Small intestine (tissue), 7 donors: ENCODE results near the gene MTARC2. TPM values are rescaled to one million over a fixed set of nuclear protein-coding genes. Genes with fewer than 3 reads are reported as not detected.

Experiments used
- DNase-seq, 2 donors: peaks; one replicate each; pipeline versions ENCODE4 v3.0.0 to v3.0.0-alpha.2; 2013
- FAIRE-seq: peaks from 2 replicates; lab custom pipeline; 2012; peaks lifted over from hg19 to GRCh38; lab: Jason Lieb, UNC
- H3K27ac ChIP-seq, 3 donors: one replicate each; pipeline ENCODE4 v1.5.1; 2013; ENCODE audit warnings: low read length in 2 of 3, mild to moderate bottlenecking in 2 of 3, control low read depth in 1 of 3, inconsistent platforms in 1 of 3, low read depth in 1 of 3, moderate library complexity in 1 of 3
- H3K27me3 ChIP-seq, 3 donors: one replicate each; pipeline ENCODE4 v1.6.1; 2013; ENCODE audit warnings: low read length in 3 of 3, inconsistent platforms in 1 of 3; ENCODE audit not compliant: control insufficient read depth in 3 of 3, insufficient read depth in 3 of 3
- H3K36me3 ChIP-seq, 3 donors: one replicate each; pipeline ENCODE4 v1.6.1; 2013; ENCODE audit warnings: low read length in 3 of 3, inconsistent platforms in 1 of 3, low read depth in 1 of 3, mild to moderate bottlenecking in 1 of 3, moderate library complexity in 1 of 3; ENCODE audit not compliant: control insufficient read depth in 3 of 3, insufficient read depth in 2 of 3
- H3K4me1 ChIP-seq, 3 donors: one replicate each; pipeline ENCODE4 v1.6.1; 2013; ENCODE audit warnings: low read length in 2 of 3, inconsistent platforms in 1 of 3, low read depth in 1 of 3, mild to moderate bottlenecking in 1 of 3, moderate library complexity in 1 of 3; ENCODE audit not compliant: control insufficient read depth in 3 of 3, insufficient read depth in 2 of 3
- H3K4me3 ChIP-seq, 3 donors: one replicate each; pipeline ENCODE4 v1.5.1; 2013; ENCODE audit warnings: low read length in 3 of 3, control low read depth in 1 of 3, inconsistent platforms in 1 of 3, low read depth in 1 of 3, mild to moderate bottlenecking in 1 of 3, moderate library complexity in 1 of 3
- H3K9me3 ChIP-seq, 2 donors: one replicate each; pipeline ENCODE4 v1.6.1; 2013; ENCODE audit warnings: low read depth in 1 of 2, low read length in 1 of 2; ENCODE audit not compliant: control insufficient read depth in 2 of 2, insufficient read depth in 1 of 2
- WGBS, 3 donors: extraction: QIAGEN DNeasy Blood & Tissue Kit; methylation state at CpG; one replicate each; pipeline ENCODE4 v1.1.7; 2013; 5-methylcytosine and 5-hydroxymethylcytosine counted together
- polyA plus RNA-seq, 4 donors: library from polyadenylated mRNA; stranded (reverse) in 3 of 4; unstranded in 1 of 4; fragments of 200-250 nt in 3 of 4; fragments of 120-200 nt in 1 of 4; gene quantifications; one replicate each; pipeline versions ENCODE4 v1.2.1 to v1.2.3, GENCODE V29; 2013
- donor health status: healthy with polysubstance abuse.
- donor health status: control.
- donor health status: control.
- donor health status: Bipolar disorder and iron deficiency.
- donor health status: healthy.

Gene MTARC2
- polyA plus RNA-seq, 4 donors, result 31.8 to 93.5 (median 83.3) TPM

DNA sequence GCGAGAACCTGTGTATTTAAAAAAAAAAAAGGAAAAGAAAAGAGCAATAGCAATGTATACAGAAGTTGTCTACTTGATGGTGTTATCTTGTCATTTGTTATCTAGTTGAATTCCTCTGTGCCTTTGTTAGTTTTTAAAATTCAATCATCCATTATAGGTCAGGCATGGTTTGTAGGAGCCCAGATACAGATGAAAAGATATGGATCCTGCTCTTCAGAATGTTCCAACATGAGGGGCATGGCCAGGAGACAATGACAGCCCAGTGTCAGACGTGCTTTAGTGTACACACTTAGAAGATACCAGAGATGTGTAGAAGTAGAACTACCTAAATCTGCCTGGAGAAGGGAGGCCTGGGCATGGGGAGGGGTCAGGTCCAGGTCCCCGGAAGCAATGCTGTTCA lies 16.6 kb downstream of the MTARC2 start:
- Histone ChIP-seq H3K27ac (peak overlapping the region in 1 of 3 donors; percentile 25), H3K4me3 (no peak overlapping the region), H3K9me3 (no peaks in the 10 kb centered on the region), H3K27me3 (no peaks in the 10 kb centered on the region), H3K4me1 (peaks cover 11 to 62% (median 11%) of the 10 kb centered on the region in 3 donors), H3K36me3 (peaks cover 3 to 43% (median 6%) of the 10 kb centered on the region in 3 donors)
- DNase-seq (no peak), FAIRE-seq (no peak)
- WGBS, 3 donors, result 74 to 86% (median 83%) methylated on average over 3 of the region's 3 CpGs

DNA sequence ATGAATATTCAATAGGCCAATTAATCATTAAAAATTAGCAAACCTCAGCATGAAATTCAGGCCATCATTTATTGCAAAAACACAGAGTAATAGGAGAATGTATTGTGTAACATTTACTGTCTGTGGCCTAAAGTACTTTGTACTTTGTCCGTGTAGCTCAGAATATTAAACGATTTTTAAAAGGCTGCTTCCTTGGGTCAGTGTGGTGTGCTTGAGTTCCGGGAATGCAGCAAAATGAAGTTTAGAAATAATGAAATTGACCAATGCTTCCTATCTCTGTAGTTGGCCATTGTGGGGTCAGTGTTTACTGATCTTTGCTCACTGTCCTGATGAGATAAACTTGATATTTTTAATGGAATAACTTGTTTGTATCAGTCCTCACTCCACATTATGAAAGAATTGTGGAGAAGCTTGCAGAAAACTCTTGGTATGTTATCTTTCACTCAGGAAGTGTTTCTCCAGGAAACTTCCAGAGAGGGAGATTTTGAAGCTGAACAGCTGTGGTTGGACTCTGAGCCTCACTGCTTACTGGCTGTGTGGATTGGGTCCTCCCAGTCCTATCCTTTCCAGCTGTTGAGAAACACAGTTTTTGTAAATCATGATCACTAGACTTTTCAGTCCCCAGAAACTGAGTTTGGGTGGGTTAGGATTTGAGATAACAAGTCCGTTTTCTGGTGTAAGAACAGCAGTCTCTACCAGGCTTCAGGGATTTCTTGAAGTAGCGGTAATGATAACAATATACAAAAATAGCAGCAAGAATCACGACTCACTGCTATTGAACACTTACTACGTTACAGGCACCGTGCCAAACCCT lies 19.4 kb downstream of the MTARC2 start:
- FAIRE-seq (peak; percentile 5), DNase-seq (peak; percentile 78 to 82)
- peaks cover 4 to 42% (median 7%) of the 10 kb centered on the region in 3 donors for H3K4me1 ChIP-seq
- H3K27me3 ChIP-seq, result no peaks in the 10 kb centered on the region
- H3K9me3 ChIP-seq, result no peaks in the 10 kb centered on the region
- peak overlapping the region; percentile 22 to 77 (median 50) for H3K27ac ChIP-seq
- H3K36me3 ChIP-seq, result peaks cover 3 to 54% (median 13%) of the 10 kb centered on the region in 3 donors
- H3K4me3 ChIP-seq, result no peak overlapping the region
- 19 to 34% (median 30%) methylated on average over 8 of the region's 8 CpGs for WGBS, 3 donors

DNA sequence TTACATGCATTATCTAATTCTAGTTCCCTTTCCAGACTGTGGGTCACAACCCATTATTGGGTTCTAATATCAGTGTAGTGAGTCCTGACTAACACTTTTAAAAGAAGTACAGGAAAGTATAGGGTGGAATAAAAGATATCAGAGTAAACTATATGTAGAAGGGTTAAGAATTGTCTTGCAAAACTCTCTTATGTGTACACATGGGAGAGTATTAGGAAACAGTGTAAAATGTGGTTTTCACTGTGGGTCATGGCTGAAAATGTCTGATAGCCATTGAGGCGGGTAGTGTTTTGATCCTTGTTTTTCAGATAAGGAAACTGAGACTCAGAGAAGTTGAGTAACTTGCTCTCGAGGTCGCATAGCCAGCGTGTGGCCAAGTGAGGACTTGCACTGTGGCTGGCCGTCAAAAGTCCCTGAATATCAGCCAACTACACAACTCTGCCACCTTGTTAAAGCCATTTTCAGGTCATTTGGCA lies 20.0 kb downstream of the MTARC2 start:
- Histone ChIP-seq H3K27me3 (no peaks in the 10 kb centered on the region), H3K9me3 (no peaks in the 10 kb centered on the region), H3K4me3 (no peak overlapping the region), H3K27ac (peak overlapping the region; percentile 50 to 77 (median 64)), H3K36me3 (peaks cover 3 to 52% (median 16%) of the 10 kb centered on the region in 3 donors), H3K4me1 (peaks cover 4 to 35% (median 4%) of the 10 kb centered on the region in 3 donors)
- DNase-seq, result peak in 1 of 2 donors; percentile 47
- FAIRE-seq, result no peak
- 45 to 60% (median 53%) methylated on average over 5 of the region's 5 CpGs for WGBS, 3 donors

DNA sequence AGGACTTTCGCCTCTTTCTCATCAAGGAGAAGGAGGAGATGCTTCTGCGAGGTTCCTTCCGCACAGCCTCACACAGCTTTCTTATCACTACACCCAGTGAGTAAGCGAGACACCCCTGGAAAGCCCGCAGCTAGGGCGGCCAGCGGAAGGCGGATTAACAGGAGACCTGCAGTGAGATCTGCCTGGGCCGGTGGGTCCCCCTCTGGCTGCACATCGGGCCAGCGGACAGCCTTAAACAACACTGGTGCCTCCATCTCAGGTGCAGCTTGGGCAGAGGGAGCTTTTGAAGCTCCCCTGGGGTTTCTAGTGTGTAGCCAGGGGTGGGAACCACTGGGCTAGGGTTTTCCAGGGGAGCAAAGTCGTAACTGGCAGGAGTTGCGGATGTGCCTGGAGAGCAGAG lies 21.1 kb downstream of the MTARC2 start:
- no peak overlapping the region for H3K4me3 ChIP-seq
- WGBS, 3 donors, result 93 to 95% (median 95%) methylated on average over 13 of the region's 13 CpGs
- no peak for FAIRE-seq
- H3K27me3 ChIP-seq, result no peaks in the 10 kb centered on the region
- H3K36me3 ChIP-seq, result peaks cover 3 to 52% (median 16%) of the 10 kb centered on the region in 3 donors
- DNase-seq, result no peak
- no peaks in the 10 kb centered on the region for H3K9me3 ChIP-seq
- peaks cover 0 to 29% (median 3%) of the 10 kb centered on the region in 3 donors for H3K4me1 ChIP-seq
- H3K27ac ChIP-seq, result peak overlapping the region in 1 of 3 donors; percentile 77

DNA sequence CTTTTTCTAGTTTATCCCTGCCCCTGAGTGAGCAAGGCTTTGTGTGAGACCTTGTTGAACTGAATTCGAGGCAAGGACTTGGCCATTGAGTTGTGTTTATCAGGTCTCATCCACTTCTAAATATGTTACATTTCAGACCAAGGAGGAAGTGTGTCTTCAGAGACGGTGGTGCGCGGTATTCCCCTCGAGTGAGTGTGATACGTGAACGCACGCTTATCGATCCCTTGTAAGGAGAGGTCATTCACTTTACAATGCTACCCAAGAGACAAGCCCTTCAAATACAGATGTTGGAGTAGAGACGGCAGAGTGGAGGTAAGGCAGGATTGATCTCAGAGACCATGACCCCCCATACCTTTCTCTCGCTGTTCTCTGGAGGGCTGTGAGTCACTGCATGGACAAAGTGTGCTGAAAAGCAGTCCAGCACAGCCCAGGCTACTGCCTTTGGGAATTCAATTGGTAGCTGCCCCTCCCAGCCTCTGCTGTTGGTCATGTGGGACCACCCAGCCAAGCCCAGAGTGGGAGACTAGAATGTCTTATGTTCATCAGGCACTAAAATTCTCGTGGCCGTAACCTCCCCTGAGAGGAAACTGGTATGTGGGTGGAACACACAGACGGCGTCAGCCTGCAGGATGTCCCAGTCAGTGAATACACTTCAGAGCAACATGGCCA lies 22.3 kb downstream of the MTARC2 start:
- Histone ChIP-seq H3K4me3 (no peak overlapping the region), H3K9me3 (no peaks in the 10 kb centered on the region), H3K36me3 (peaks cover 3 to 45% (median 18%) of the 10 kb centered on the region in 3 donors), H3K27ac (no peak overlapping the region), H3K4me1 (peaks cover 0 to 26% (median 0%) of the 10 kb centered on the region in 3 donors), H3K27me3 (no peaks in the 10 kb centered on the region)
- DNase-seq (no peak), FAIRE-seq (no peak)
- 87 to 89% (median 88%) methylated on average over 15 of the region's 15 CpGs for WGBS, 3 donors

DNA sequence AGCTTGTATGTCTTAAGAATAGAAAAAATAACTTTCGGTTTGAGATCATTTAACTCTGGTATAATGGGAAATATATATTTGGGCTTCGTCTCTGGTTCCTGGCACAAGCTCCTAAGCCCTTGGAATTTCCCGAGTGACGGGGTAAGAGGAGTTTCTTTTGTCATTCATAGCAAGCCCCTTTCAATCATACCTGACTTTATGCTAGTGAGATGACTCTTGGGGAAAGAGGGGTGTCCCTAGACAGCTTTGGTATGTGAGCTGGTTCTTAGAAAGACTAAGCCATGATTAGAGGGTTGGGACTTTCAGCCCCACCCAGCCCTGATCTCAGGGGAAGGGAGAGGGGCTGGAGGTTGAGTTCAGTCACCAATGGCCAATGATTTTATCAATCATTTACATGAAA lies 24.7 kb downstream of the MTARC2 start:
- H3K9me3 ChIP-seq, result no peaks in the 10 kb centered on the region
- FAIRE-seq (no peak), DNase-seq (no peak)
- H3K27ac ChIP-seq, result no peak overlapping the region
- H3K4me1 ChIP-seq, result peaks cover 0 to 15% (median 0%) of the 10 kb centered on the region in 3 donors
- peaks cover 3 to 46% (median 20%) of the 10 kb centered on the region in 3 donors for H3K36me3 ChIP-seq
- no peak overlapping the region for H3K4me3 ChIP-seq
- no peaks in the 10 kb centered on the region for H3K27me3 ChIP-seq
- 83 to 94% (median 88%) methylated on average over 4 of the region's 4 CpGs for WGBS, 3 donors

DNA sequence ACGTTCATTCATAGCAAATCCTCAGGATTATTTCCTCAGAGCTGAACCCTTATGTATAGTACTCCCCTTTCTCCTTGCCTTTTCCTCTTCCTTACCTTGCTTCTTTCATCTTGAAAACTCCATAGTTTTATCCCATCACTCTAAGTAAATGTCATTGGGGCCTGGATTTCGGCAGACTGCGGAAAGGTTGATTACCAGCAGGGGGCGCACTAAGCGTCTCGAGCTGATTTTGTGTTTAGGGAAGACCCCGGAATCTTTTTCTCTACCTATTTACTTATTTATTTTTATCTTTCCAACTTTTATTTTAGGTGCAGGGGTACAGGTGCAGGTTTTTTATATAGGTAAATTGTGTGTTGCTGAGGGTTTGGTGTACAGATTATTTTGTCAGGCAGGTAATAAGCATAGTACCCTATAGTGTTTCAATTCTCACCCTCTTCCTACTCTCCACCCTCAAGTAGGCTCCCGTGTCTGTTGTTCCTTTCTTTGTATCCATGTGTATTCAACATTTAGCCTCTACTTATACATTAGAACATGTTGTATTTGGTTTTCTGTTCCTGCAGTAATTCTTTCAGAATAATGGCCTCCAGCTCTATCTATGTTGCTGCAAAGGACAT lies 27.2 kb downstream of the MTARC2 start:
- WGBS, 3 donors, result 22 to 30% (median 22%) methylated on average over 8 of the region's 8 CpGs
- Histone ChIP-seq H3K4me3 (no peak overlapping the region), H3K27ac (no peak overlapping the region), H3K36me3 (peaks cover 0 to 48% (median 10%) of the 10 kb centered on the region in 3 donors), H3K4me1 (no peaks in the 10 kb centered on the region), H3K27me3 (no peaks in the 10 kb centered on the region), H3K9me3 (no peaks in the 10 kb centered on the region)
- FAIRE-seq, result no peak
- peak in 1 of 2 donors; percentile 46 for DNase-seq

DNA sequence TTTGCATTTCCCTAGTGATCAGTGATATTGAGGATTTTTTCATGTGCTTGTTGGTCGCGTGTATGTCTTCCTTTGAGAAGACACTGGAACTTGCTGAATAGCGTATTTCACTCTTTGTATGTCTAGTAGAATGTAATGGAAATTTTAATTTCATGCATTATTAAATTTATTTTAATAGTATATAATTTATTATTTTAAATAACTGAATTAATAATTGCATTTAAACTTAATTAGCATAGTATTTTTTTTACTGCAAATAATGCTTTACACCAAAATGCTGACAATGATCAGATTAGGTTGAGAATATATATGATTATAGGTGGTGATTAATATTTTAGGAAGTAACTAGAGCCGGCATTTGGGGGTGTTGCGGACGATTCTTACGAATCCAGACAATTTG lies 28.1 kb downstream of the MTARC2 start:
- Histone ChIP-seq H3K9me3 (no peaks in the 10 kb centered on the region), H3K4me3 (no peak overlapping the region), H3K27ac (no peak overlapping the region), H3K27me3 (no peaks in the 10 kb centered on the region), H3K4me1 (no peaks in the 10 kb centered on the region), H3K36me3 (peaks cover 0 to 40% (median 9%) of the 10 kb centered on the region in 3 donors)
- no peak for DNase-seq
- no peak for FAIRE-seq
- 81 to 91% (median 90%) methylated on average over 7 of the region's 7 CpGs for WGBS, 3 donors
